Uterus (tissue), 2 donors: ENCODE data around the gene CNTNAP5.

Experiments
- CTCF ChIP-seq, 4 experiments: fragments of 200-600 bp in 2 of 4; fragments of 450-650 bp in 2 of 4; sonication (generic) in 2 of 4; IDR thresholded peaks; one replicate each; pipeline ENCODE4 v1.5.1; 2016 to 2019; ENCODE audit warnings: antibody characterized with exemption in 4 of 4, mild to moderate bottlenecking in 2 of 4, moderate library complexity in 1 of 4
- POLR2A ChIP-seq, 2 donors: fragments of 450-650 bp; IDR thresholded peaks; one replicate each; pipeline ENCODE4 v1.6.1; 2016; ENCODE audit warnings: antibody characterized with exemption in 2 of 2, mild to moderate bottlenecking in 1 of 2, moderate library complexity in 1 of 2

GRCh38 chr2:124145982-124146381, 120.9 kb downstream of the CNTNAP5 start:
- TF ChIP-seq CTCF (IDR thresholded peaks at IDR 0.05) = no peak
- TF ChIP-seq POLR2A (IDR thresholded peaks at IDR 0.05) = no peak
